K562 treated with DMSO at 1 percent for 48 hours (cell line): Measurements from ENCODE around the gene ADAM22. TPM values are rescaled to one million over a fixed set of nuclear protein-coding genes. Genes with fewer than 3 reads are reported as not detected.

ENCODE experiments used
- total RNA-seq: library from RNA; unstranded; fragments of 300-600 nt; gene quantifications from 2 replicates; pipeline ENCODE4 v1.2.3, GENCODE V29; 2022; ENCODE audit warnings: low replicate concordance; ENCODE audit errors: extremely low read depth

ADAM22 gene
- not detected in 2 replicates for total RNA-seq

GRCh38 chr7:87933953-87934698 lies at the start of gene ADAM22:
Gene ADAM22 (plus strand): TSS chr7:87934251. CDS start chr7:87934466, 215 bp downstream.

GRCh38 chr7:88219781-88220747 lies 286.0 kb downstream of the ADAM22 start, which contains the start of gene SRI:
Gene SRI (minus strand): TSS chr7:88220038. CDS start chr7:88220026, 12 bp downstream.

Other genes starting within 250 kb of the ADAM22 start
- not detected in 2 replicates for gene SLC25A40, start 57.9 kb upstream of the ADAM22 start, total RNA-seq
- gene DBF4, start 57.8 kb upstream of the ADAM22 start, total RNA-seq: not detected in 2 replicates